Heart right ventricle (tissue), 16 donors: ENCODE data around the gene DAZAP1. TPM values are rescaled to one million over a fixed set of nuclear protein-coding genes. Genes with fewer than 3 reads are reported as not detected.

ENCODE experiments used
- ATAC-seq, 8 donors: fragments of 200-7000 bp; cut with Tn5 transposase; one replicate each; pipeline ENCODE4 v1.9.1; 2020; ENCODE audit warnings: mild to moderate bottlenecking in 8 of 8, moderate library complexity in 8 of 8, moderate number of reproducible peaks in 1 of 8
- DNase-seq, 2 donors: peaks; one replicate each; pipeline ENCODE4 v3.0.0-alpha.2; 2020
- H3K27ac ChIP-seq, 10 donors: fragments of 200-600 bp; sonication (generic) in 2 of 10; one replicate each; pipeline versions ENCODE4 v1.5.0 to v1.8.0; 2020 to 2022; ENCODE audit warnings: mild to moderate bottlenecking in 3 of 10
- H3K27me3 ChIP-seq, 7 donors: fragments of 200-600 bp; one replicate each; pipeline ENCODE4 v1.8.0; 2021 to 2022; ENCODE audit warnings: mild to moderate bottlenecking in 2 of 7
- H3K36me3 ChIP-seq, 9 donors: fragments of 200-600 bp; sonication (generic) in 1 of 9; one replicate each; pipeline versions ENCODE4 v1.5.0 to v1.8.0; 2020 to 2022; ENCODE audit warnings: mild to moderate bottlenecking in 2 of 9
- H3K4me1 ChIP-seq, 9 donors: fragments of 200-600 bp; sonication (generic) in 1 of 9; one replicate each; pipeline versions ENCODE4 v1.5.0 to v1.8.0; 2020 to 2022; ENCODE audit warnings: mild to moderate bottlenecking in 4 of 9
- H3K4me3 ChIP-seq, 10 donors: fragments of 200-600 bp; sonication (generic) in 2 of 10; one replicate each; pipeline versions ENCODE4 v1.5.0 to v1.8.0; 2020 to 2022; ENCODE audit warnings: mild to moderate bottlenecking in 7 of 10, moderate library complexity in 2 of 10
- H3K9me3 ChIP-seq, 11 donors: fragments of 200-600 bp in 10 of 11; sonication (generic) in 2 of 11; one replicate each; pipeline versions ENCODE4 v1.5.0 to v1.8.0; 2013 to 2022; ENCODE audit warnings: mild to moderate bottlenecking in 2 of 11, control low read depth in 1 of 11, moderate library complexity in 1 of 11
- CTCF ChIP-seq, 9 donors: fragments of 200-600 bp; sonication (generic) in 2 of 9; IDR thresholded peaks; one replicate each; pipeline versions ENCODE4 v1.5.0 to v1.8.0; 2021 to 2022; ENCODE audit warnings: antibody characterized with exemption in 9 of 9, mild to moderate bottlenecking in 5 of 9, moderate library complexity in 1 of 9
- WGBS, 2 donors: extraction: QIAGEN DNeasy Blood & Tissue Kit; methylation state at CpG; one replicate each; pipeline ENCODE4 v1.1.7; 2013; ENCODE audit warnings: inconsistent platforms in 1 of 2; 5-methylcytosine and 5-hydroxymethylcytosine counted together
- intact Hi-C, 10 donors: fragments of 100-400 bp; cut with DNase I; formaldehyde crosslinking; loops; one replicate each; pipeline versions ENCODE4 v1.11.1 to v1.14.2; 2022
- polyA plus RNA-seq, 2 donors: library from polyadenylated mRNA; stranded (reverse); fragments of 200-250 nt; gene quantifications; one replicate each; pipeline ENCODE4 v1.2.3, GENCODE V29; 2013
- total RNA-seq, 10 donors: library from RNA; stranded (reverse); fragmentation: NEBNext Ultra II Directional in 3 of 10; extraction: Animal tissue kit (Norgen Biotek cat#: 25700) in 3 of 10; gene quantifications; one replicate each; pipeline versions ENCODE4 v1.2.1 to v1.2.4, GENCODE V29; 2021 to 2023
- donor health status: Arrhythmogenic right ventricular cardiomyopathy.
- donor health status: ischemic (EF 13 %, LVEDD 7.1; RV severe dilation, severe dysfunction).
- donor health status: healthy with polysubstance abuse.
- donor health status: DM: no; HTN: yes; CAD: no.
- donor health status: DM: no; HTN: no; CAD: no.
- donor health status: ischemic (EF 25% LVEDD 6.9; RV normal size, moderate dysfunction).
- donor health status: ischemic (EF 25% LVEDD 5.7; RV mildly dilated, moderate dysfunction).
- donor health status: healthy.
- donor health status: DM: yes; HTN: yes; CAD: no.
- donor health status: Ischemic cardiomyopathy.
- donor health status: ischemic (EF 35%, LVEDD 5.7; RV mildly dilated, moderate dysfunction).
- donor health status: nonischemic (EF 11% LVEDD 7.7; RV severe dilation, severe dysfunction).
- donor health status: DM: yes; HTN: yes; CAD: no.
- donor health status: PGD.
- donor health status: ischemic (EF 29% LVEDD 5.4; RV normal size, mild dysfunction).
- donor health status: nonischemic (EF 23%, LVEDD 6.1; RV moderate dilation, normal function).

The DAZAP1 gene
- total and polyA plus RNA-seq, 12 donors = 56.7 to 111 (median 79.5) TPM

DNA sequence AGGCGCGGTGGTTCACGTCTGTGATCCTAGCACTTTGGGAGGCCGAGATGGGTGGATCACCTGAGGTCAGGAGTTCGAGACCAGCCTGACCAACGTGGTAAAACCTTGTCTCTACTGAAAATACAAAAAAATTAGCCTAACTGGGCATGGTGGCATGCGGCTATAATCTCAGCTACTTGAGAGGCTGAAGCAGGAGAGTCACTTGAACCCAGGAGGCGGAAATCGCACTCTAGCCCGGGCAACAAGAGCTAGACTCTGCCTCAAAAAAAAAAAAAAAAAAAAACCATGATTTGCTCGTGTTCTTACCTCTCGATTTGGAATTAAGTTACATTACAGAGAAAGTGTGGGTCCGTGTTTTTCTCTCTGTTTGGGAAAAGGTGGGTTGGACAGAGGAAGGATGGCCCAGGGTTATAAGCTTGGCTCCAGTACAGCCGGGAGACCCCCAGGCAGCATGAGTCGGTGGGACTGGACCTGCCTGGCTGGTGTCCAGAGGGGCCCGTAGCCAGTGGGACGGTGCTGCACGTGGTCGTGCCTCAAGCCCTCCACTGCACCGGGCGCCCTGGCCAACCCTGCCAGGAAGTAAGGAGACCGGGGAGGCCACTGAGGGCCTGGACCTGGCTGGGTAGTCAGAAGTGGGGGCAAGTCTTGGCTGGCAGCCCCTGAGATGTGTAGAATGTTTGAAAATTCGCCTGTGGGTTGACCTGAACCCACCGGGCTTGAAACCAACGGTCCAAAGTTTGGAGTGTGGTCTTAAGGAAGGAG lies 34.5 kb downstream of the DAZAP1 start:
- no peak overlapping the region for H3K4me3 ChIP-seq
- H3K27ac ChIP-seq = no peak overlapping the region
- H3K4me1 ChIP-seq = peaks cover 22 to 52% (median 45%) of the 10 kb centered on the region in 9 donors
- no peak for DNase-seq
- no peaks in the 10 kb centered on the region for H3K9me3 ChIP-seq
- no peak for TF ChIP-seq CTCF (IDR thresholded peaks at IDR 0.05)
- ATAC-seq = no peak
- peaks cover 0 to 43% (median 27%) of the 10 kb centered on the region in 9 donors for H3K36me3 ChIP-seq
- intact Hi-C loops = loop anchor here in 2 of 10 donors (10.0 kb wide), 1 partner anchor 73 kb away; the partner anchor contains the start of gene ADAMTSL5 (in 2 of the 2)
- H3K27me3 ChIP-seq = peaks cover 15 to 21% (median 17%) of the 10 kb centered on the region in 7 donors
- 87 to 89% methylated on average over 25 of the region's 25 CpGs for WGBS, 2 donors

DNA sequence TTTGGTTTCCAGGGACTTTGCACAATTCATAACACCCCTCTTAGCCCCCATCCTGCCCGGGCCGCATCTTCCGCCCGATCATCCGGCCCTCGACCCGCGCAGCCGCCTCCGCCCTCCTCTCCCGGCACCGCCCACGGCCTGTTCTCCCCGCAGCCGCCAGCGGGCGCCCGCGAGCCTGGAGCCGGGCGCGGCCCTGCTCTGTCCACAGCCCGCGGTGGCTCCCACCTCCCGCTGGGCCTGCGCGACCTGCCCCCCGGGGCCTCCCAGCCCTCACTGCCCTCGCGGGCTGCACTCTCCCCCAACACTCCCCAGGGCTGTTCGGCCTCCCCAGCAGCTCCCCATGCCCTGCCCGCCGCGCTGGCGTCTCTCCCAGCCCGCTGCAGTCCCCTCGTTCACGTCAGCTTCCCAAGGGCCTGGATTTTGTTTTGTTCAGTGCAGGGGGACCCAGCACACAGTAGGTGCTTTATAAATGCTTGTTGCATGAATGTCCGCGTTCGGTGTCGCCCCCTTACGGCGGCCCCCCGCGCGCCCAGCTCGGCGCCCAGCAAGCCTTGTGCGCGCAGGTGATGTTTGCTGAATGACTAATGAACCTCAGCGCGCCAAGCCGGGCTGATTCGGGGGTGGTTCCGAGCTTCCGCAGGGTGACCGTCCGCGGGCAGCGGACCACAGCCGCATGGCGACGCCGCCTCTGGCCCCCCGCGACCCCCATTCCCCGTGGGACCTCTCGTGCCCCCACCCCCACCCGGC lies 38.0 kb downstream of the DAZAP1 start:
- peak overlapping the region in 9 of 10 donors; percentile 18 to 57 (median 47) for H3K4me3 ChIP-seq
- ATAC-seq (peak; percentile 87 to 92 (median 88)), DNase-seq (peak; percentile 46 to 75)
- H3K9me3 ChIP-seq = no peaks in the 10 kb centered on the region
- peak overlapping the region in 1 of 10 donors; percentile 54 for H3K27ac ChIP-seq
- 3 to 4% methylated on average over 65 to 70 of the region's 70 CpGs for WGBS, 2 donors
- peaks cover 11 to 34% (median 29%) of the 10 kb centered on the region in 9 donors for H3K4me1 ChIP-seq
- intact Hi-C loops = loop anchor here in 2 of 10 donors (10.0 kb wide), 1 partner anchor 69 kb away; the partner anchor contains the start of gene ADAMTSL5 (in 2 of the 2)
- peaks cover 28 to 56% (median 50%) of the 10 kb centered on the region in 7 donors for H3K27me3 ChIP-seq
- peak; percentile 86 to 98 (median 93) for TF ChIP-seq CTCF (IDR thresholded peaks at IDR 0.05)
- H3K36me3 ChIP-seq = peaks cover 0 to 32% (median 19%) of the 10 kb centered on the region in 9 donors

DNA sequence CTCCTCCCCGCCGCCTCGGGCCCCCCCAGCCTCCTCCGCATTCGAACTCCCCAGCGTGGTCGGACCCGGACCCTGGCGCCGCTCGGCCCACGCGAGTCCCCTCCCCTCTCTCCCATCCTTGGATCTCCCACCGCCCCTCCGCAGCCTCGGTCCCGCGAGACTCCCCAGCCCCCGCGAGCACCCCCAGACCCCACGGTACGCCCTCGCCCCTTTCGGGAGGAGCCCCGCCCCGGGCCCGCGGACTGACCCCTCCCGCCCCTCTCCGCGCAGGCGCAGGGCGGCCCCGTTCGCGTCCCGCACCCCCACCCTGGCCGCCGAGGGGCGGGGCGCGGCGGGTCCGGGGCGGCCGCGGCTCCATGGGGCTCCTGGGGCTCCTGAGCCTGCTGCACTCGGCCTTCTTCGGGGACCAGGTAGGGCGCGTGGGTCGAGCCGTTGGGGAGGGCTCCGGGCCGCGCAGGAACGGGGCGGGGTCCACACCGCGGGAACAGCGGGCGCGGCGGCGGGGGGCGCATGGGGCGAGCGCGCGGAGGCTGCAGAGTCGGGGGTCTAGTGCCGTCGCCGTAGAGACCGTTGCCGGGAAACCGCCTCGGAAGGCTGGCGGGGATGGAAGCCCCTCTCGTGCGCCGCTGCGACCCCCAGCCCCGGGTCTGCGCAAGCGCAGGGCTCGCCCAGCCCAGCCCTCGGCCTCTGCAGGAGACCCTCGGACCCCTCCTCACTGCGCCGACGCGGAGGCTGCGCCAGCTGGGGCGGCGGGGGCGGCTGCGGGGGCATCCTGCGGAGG lies 38.7 kb downstream of the DAZAP1 start:
- Histone ChIP-seq H3K27ac (no peak overlapping the region), H3K4me3 (peak overlapping the region in 9 of 10 donors; percentile 5 to 57 (median 47)), H3K36me3 (peaks cover 0 to 25% (median 11%) of the 10 kb centered on the region in 9 donors), H3K9me3 (no peaks in the 10 kb centered on the region), H3K4me1 (peaks cover 8 to 26% (median 24%) of the 10 kb centered on the region in 9 donors), H3K27me3 (peaks cover 33 to 63% (median 58%) of the 10 kb centered on the region in 7 donors)
- DNase-seq = no peak
- WGBS, 2 donors = 1 to 2% methylated on average over 73 to 98 of the region's 99 CpGs
- ATAC-seq = peak in 1 of 8 donors; percentile 17
- intact Hi-C loops = loop anchor here in 2 of 10 donors (10.0 kb wide), 1 partner anchor 69 kb away; the partner anchor contains the start of gene ADAMTSL5 (in 2 of the 2)
- no peak for TF ChIP-seq CTCF (IDR thresholded peaks at IDR 0.05)
